Iris pigment epithelial cell (primary cell): ENCODE data around the gene FBXW12.

Experiments
- DNase-seq: peaks from one replicate; pipeline ENCODE4 v3.0.0-alpha.2; 2011; ENCODE audit warnings: low read depth

The FBXW12 gene

GRCh38 chr3:48435223-48435595 lies 63.2 kb downstream of the FBXW12 start:
- DNase-seq: no peak

GRCh38 chr3:48435774-48436476 lies 63.9 kb downstream of the FBXW12 start:
- peak; percentile 78 for DNase-seq

GRCh38 chr3:48436477-48436787 lies 64.4 kb downstream of the FBXW12 start:
- DNase-seq: no peak

- DNase-seq: no peak
Observed at GRCh38 chr3:48436855-48437254, 64.8 kb downstream of the FBXW12 start.

GRCh38 chr3:48437812-48438211 lies 65.8 kb downstream of the FBXW12 start:
- no peak for DNase-seq

- peak; percentile 96 for DNase-seq
Observed at GRCh38 chr3:48439820-48440589, 68.0 kb downstream of the FBXW12 start, which contains the start of the genes CCDC51 and TMA7. Gene CCDC51 (minus strand): TSS chr3:48440119. CDS start chr3:48435128, 4,991 bp downstream. Gene TMA7 (plus strand): TSS chr3:48440257. CDS start chr3:48440297, 40 bp downstream.

GRCh38 chr3:48440590-48440958 lies 68.6 kb downstream of the FBXW12 start:
- peak; percentile 36 for DNase-seq

GRCh38 chr3:48441940-48442339 lies 69.9 kb downstream of the FBXW12 start:
- DNase-seq: no peak
